Left ventricle myocardium inferior (tissue), 1 donor: ENCODE measurements around the gene DLGAP4. TPM values are rescaled to one million over a fixed set of nuclear protein-coding genes. Genes with fewer than 3 reads are reported as not detected.

Experiments
- DNase-seq: peaks from one replicate; pipeline ENCODE4 v3.0.0-alpha.2; 2020
- H3K27ac ChIP-seq: fragments of 200-600 bp; replicated peaks from 2 replicates; pipeline ENCODE4 v1.8.0; 2021
- H3K27me3 ChIP-seq: fragments of 200-600 bp; 2 replicates; pipeline ENCODE4 v1.8.0; 2021; ENCODE audit warnings: low read depth
- H3K36me3 ChIP-seq: fragments of 200-600 bp; 2 replicates; pipeline ENCODE4 v1.8.0; 2021
- H3K4me1 ChIP-seq: fragments of 200-600 bp; 2 replicates; pipeline ENCODE4 v1.8.0; 2021
- H3K4me3 ChIP-seq: fragments of 200-600 bp; 2 replicates; pipeline ENCODE4 v1.8.0; 2021; ENCODE audit warnings: mild to moderate bottlenecking, moderate library complexity
- H3K9me3 ChIP-seq: fragments of 200-600 bp; replicated peaks from 2 replicates; pipeline ENCODE4 v1.8.0; 2021
- intact Hi-C: fragments of 100-400 bp; cut with micrococcal nuclease; formaldehyde crosslinking; loops from one replicate; pipeline ENCODE4 v1.11.0; 2022
- total RNA-seq: library from RNA; stranded (reverse); fragmentation: NEBNext Ultra II Directional; extraction: Animal tissue kit (Norgen Biotek cat#: 25700); gene quantifications from one replicate; pipeline ENCODE4 v1.2.1, GENCODE V29; 2021
- TF ChIP-seq, protein P1 (sequence below): fragments of 200-600 bp; IDR thresholded peaks from 2 replicates; pipeline ENCODE4 v1.8.0; 2021; ENCODE audit warnings: antibody characterized with exemption, mild to moderate bottlenecking, borderline replicate concordance
- donor health status: DM: no; HTN: yes; CAD: no; lungs with severe emphysema.

DLGAP4 gene
- total RNA-seq, 1 donor from 2014 or later, result 51.7 TPM

DNA sequence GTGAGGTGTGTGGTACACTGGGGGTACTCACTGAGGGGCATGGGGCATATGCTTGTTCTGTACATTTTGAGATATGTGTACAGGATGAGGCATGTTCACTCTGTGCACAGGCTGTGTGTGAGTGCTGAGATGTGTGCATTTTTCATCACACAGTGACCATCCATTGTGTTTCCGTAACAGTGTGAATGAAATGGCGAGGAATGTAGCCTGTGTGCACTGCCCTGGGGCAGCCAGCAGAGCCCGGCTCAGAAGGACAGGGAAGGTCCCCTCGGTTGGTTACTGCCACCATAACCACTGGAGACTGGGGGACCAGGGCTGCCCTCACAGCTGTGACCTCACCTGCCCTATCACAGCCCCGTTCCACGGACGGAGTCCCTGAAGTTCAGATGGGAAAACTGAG is 129.0 kb downstream of the DLGAP4 start:
- TF ChIP-seq, protein P1, sequence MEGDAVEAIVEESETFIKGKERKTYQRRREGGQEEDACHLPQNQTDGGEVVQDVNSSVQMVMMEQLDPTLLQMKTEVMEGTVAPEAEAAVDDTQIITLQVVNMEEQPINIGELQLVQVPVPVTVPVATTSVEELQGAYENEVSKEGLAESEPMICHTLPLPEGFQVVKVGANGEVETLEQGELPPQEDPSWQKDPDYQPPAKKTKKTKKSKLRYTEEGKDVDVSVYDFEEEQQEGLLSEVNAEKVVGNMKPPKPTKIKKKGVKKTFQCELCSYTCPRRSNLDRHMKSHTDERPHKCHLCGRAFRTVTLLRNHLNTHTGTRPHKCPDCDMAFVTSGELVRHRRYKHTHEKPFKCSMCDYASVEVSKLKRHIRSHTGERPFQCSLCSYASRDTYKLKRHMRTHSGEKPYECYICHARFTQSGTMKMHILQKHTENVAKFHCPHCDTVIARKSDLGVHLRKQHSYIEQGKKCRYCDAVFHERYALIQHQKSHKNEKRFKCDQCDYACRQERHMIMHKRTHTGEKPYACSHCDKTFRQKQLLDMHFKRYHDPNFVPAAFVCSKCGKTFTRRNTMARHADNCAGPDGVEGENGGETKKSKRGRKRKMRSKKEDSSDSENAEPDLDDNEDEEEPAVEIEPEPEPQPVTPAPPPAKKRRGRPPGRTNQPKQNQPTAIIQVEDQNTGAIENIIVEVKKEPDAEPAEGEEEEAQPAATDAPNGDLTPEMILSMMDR, result no peak
- Histone ChIP-seq H3K36me3 (no peaks in the 10 kb centered on the region), H3K27ac (no peak overlapping the region), H3K9me3 (no peaks in the 10 kb centered on the region), H3K4me3 (no peak overlapping the region), H3K27me3 (peaks cover 42% of the 10 kb centered on the region), H3K4me1 (peaks cover 7% of the 10 kb centered on the region)
- no peak for DNase-seq
- intact Hi-C loops, result no loop called here

DNA sequence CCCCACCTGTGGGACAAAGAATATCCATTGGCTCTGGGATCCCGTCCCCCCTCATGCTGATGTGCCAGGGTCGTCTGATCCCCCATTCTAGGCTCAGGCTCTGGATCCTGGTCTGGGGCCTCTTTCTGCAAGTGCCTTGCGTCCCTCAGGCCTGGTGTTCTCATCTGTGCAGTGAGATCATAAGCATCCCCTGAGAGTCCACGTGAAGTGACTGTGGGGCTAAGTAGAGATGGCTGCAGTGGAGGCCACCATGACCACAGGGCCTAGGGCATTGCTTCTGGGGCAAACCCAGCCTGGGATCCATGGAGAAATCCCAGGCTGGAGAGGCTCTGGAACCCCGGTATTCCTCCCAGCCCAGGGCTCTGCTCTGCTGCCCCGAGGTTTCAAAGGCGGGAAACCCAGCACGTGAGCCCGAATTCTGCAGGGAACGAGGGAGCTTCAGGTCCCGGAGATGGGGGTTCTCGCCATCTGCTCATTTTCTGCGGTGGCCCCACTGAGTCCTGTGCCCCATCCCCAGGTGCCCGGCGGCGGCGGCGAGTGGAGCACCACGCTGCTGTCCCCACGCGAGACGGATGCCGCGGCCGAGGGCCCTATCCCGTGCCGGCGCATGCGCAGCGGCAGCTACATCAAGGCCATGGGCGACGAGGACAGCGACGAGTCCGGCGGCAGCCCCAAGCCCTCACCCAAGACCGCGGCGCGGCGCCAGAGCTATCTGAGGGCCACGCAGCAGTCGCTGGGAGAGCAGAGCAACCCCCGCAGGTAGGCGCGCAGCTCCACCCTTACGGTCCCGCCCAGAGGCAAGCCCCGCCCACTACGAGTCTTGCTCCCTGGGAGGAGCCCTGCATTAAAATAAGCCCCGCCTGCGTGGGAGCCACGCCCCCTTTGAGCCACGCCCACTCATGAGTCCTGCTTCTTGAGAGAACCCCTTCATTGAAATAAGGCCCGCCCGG is 129.7 kb downstream of the DLGAP4 start:
- intact Hi-C loops, result no loop called here
- peak; percentile 71 for DNase-seq
- TF ChIP-seq, protein P1, result no peak
- Histone ChIP-seq H3K27ac (no peak overlapping the region), H3K9me3 (no peaks in the 10 kb centered on the region), H3K36me3 (no peaks in the 10 kb centered on the region), H3K4me3 (peak overlapping the region; percentile 56), H3K27me3 (peaks cover 40% of the 10 kb centered on the region), H3K4me1 (peaks cover 7% of the 10 kb centered on the region)

DNA sequence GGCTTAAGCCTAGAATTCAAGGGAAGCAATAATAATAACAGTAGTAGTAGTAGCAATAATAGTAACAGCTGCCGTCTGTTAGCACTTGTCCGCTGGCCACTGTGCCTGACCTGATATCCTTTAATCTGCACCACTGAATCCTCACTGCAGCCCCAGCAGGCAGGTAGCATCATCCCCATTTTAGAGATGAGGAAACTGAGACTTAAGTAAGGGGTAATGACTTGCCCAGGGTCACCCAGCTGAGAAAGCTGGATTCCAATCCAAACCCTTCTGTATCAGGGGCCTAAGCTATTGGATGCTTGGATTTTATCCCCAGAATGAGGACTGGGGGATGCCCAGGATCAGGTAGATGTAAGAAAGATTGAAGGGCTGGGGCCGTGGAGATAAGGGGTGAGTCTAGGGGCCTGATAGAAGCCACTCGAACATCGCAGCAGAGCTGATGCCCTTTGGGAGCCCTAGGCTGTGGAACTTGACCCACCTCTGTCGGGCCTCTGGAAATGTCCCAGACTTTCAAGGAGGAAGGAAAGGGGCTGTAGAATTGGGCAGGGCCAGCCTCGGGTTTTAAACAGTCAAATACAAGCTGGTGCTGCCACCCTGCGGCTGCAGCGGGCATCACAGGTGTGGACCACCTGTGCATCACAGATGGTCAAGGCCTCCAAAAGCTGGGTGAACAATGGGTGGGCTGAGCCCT is 133.0 kb downstream of the DLGAP4 start:
- Histone ChIP-seq H3K9me3 (no peaks in the 10 kb centered on the region), H3K36me3 (no peaks in the 10 kb centered on the region), H3K27ac (no peak overlapping the region), H3K4me1 (peaks cover 7% of the 10 kb centered on the region), H3K4me3 (no peak overlapping the region), H3K27me3 (peaks cover 40% of the 10 kb centered on the region)
- intact Hi-C loops, result no loop called here
- TF ChIP-seq, protein P1, result peak; percentile 90
- DNase-seq, result peak; percentile 58

DNA sequence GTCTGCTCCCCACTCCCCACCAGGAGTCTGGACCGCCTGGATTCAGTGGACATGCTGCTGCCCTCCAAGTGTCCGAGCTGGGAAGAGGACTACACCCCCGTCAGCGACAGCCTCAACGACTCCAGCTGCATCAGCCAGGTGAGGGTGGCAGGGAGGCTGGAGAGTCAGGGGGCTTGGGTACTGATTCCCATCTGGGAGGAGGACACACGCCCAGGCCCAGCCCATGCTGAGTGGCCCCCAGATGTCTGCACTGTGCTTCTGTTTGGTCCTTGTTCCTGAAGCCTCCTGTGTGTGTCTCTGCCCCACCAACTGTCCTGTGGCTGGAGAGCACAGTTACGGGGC is 133.6 kb downstream of the DLGAP4 start:
- Histone ChIP-seq H3K4me1 (peaks cover 7% of the 10 kb centered on the region), H3K36me3 (no peaks in the 10 kb centered on the region), H3K4me3 (no peak overlapping the region), H3K27me3 (peaks cover 40% of the 10 kb centered on the region), H3K9me3 (no peaks in the 10 kb centered on the region), H3K27ac (no peak overlapping the region)
- TF ChIP-seq, protein P1, result peak; percentile 26
- intact Hi-C loops, result no loop called here
- DNase-seq, result no peak

DNA sequence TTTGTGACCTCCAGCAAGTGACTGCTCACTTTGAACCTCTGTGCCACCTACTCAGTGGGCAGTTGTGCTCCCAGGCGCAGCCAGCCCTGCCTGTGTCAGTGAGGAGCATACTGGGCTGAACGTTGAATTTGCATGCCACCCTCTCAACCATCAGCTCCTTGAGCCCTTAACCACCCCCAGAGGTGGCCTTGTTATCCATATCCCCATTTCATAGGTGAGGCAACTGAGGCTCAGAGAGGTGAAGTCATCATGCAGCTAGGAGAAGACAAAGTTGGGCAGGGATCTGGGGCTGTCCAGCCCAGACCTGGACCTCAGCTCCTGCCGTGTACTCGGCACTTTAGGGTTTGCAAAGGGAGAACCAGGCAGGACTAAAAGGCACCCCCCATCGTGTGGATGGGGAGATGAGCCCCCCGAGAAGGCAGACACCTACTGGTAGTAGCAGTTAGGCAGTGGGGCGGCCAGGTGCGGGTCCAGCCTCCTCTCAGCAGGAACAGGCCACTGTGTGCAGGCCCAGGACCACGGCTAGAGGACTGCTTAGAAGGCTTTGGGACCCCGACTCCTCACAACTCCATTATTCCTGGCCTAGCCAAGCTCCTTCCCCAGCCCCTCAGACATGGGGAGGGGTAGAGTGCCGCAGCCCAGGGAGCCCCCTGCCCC is 134.4 kb downstream of the DLGAP4 start:
- H3K9me3 ChIP-seq, result no peaks in the 10 kb centered on the region
- H3K36me3 ChIP-seq, result no peaks in the 10 kb centered on the region
- peaks cover 7% of the 10 kb centered on the region for H3K4me1 ChIP-seq
- no peak for DNase-seq
- intact Hi-C loops, result no loop called here
- no peak overlapping the region for H3K4me3 ChIP-seq
- peaks cover 39% of the 10 kb centered on the region for H3K27me3 ChIP-seq
- no peak overlapping the region for H3K27ac ChIP-seq
- TF ChIP-seq, protein P1, result no peak
